Prostate gland (tissue), 2 donors: ENCODE measurements around the gene MATN1. TPM values are rescaled to one million over a fixed set of nuclear protein-coding genes. Genes with fewer than 3 reads are reported as not detected.

Source experiments
- DNase-seq: peaks from one replicate; pipeline ENCODE4 v3.0.0-alpha.2; 2019; ENCODE audit warnings: low spot score
- H3K27ac ChIP-seq, 2 donors: fragments of 200-600 bp; sonication (generic); 2 replicates each; pipeline ENCODE4 v1.5.1; 2017 to 2019
- H3K27me3 ChIP-seq: fragments of 200-600 bp; sonication (generic); replicated peaks from 2 replicates; pipeline ENCODE4 v1.5.1; 2019; ENCODE audit not compliant: insufficient read depth
- H3K36me3 ChIP-seq, 2 donors: fragments of 200-600 bp; sonication (generic); 1 replicate in 1 of 2; 2 replicates in 1 of 2; pipeline versions ENCODE4 v1.5.1 to v1.8.1; 2017 to 2019
- H3K4me1 ChIP-seq: fragments of 200-600 bp; sonication (generic); replicated peaks from 2 replicates; pipeline ENCODE4 v1.5.1; 2019
- H3K4me3 ChIP-seq, 2 donors: fragments of 200-600 bp; sonication (generic); 2 replicates each; pipeline ENCODE4 v1.5.1; 2017 to 2019
- H3K9me3 ChIP-seq: fragments of 200-600 bp; sonication (generic); 2 replicates; pipeline ENCODE4 v1.5.1; 2017
- CTCF ChIP-seq, 4 experiments: fragments of 200-600 bp in 2 of 4; fragments of 450-650 bp in 2 of 4; sonication (generic) in 2 of 4; IDR thresholded peaks; 1 replicate in 3 of 4; 2 replicates in 1 of 4; pipeline ENCODE4 v1.5.1; 2016 to 2019; ENCODE audit warnings: antibody characterized with exemption in 4 of 4, mild to moderate bottlenecking in 2 of 4, moderate library complexity in 2 of 4
- POLR2A ChIP-seq: fragments of 450-650 bp; IDR thresholded peaks from one replicate; pipeline ENCODE4 v1.6.1; 2016; ENCODE audit warnings: antibody characterized with exemption, mild to moderate bottlenecking
- POLR2AphosphoS5 ChIP-seq: sonication (generic); formaldehyde crosslinking; IDR thresholded peaks from one replicate; pipeline ENCODE4 v1.6.1; 2017; ENCODE audit warnings: antibody characterized with exemption
- WGBS: methylation state at CpG from one replicate; pipeline ENCODE4 v1.1.5; 2018; 5-methylcytosine and 5-hydroxymethylcytosine counted together
- intact Hi-C: fragments of 100-400 bp; cut with DNase I; formaldehyde crosslinking; loops from one replicate; pipeline ENCODE4 v1.14.2; 2022
- total RNA-seq, 2 donors: library from RNA; depleted of rRNA; stranded (reverse); fragments of >200 nt; gene quantifications; one replicate each; pipeline ENCODE4 v1.1.0, GENCODE V29; 2016

MATN1 gene
- total RNA-seq, 2 donors from 2014 or later, result 0.34 TPM; not detected in 1

DNA sequence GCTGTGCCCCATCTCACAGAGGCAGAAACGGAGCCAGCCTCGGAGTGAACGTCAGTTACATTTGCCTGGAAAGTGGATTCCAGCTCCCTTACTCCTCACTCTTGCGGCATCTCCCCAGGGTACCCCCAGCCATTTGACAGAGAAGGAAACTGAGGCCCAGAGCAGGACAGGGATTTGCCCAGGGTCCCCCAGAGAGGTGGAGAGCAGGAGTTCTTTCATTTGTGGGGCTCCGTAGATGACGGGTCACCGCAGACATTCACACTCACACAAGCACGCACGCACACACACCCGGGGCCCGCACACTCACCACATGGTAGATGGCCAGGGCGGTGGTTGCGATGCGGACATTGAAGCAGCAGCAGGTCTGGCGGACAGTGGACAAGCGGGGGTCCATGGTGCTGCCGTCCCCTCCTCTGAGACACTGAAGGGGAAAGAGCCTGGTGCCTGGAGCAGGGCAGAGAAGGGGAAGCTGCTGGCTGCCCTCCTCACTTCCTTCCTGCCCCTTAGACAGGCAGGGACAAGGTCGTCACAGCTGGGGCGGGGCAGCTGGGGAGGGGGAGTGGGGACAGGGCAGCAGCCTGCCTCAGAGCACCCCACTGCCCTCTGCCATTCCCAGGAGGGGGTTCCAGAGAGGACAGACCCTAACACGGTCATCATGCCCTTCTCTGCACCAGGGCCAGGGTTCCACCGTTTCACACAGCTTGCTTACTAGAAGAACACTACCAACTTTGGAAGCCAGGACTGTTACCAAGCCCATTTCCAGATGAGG lies 34.2 kb upstream of the MATN1 start, which contains the start of gene LAPTM5:
LAPTM5 (minus strand) TSS at position 423 of the 769 bp plus-strand sequence; CDS start at position 394, 29 bp downstream.
- Histone ChIP-seq H3K9me3 (no peaks in the 10 kb centered on the region), H3K27ac (peak within 1 kb of the TSS; percentile 17 to 18), H3K27me3 (no peaks in the 10 kb centered on the region), H3K4me1 (no peaks in the 10 kb centered on the region), H3K4me3 (peak within 1 kb of the TSS; percentile 4 to 10), H3K36me3 (no peaks in the 10 kb centered on the region)
- no peak for DNase-seq
- intact Hi-C loops, result no loop called here
- TF ChIP-seq POLR2AphosphoS5 (no peak), POLR2A (peak; percentile 23)
- WGBS, result 72% methylated on average over 21 of the region's 21 CpGs

DNA sequence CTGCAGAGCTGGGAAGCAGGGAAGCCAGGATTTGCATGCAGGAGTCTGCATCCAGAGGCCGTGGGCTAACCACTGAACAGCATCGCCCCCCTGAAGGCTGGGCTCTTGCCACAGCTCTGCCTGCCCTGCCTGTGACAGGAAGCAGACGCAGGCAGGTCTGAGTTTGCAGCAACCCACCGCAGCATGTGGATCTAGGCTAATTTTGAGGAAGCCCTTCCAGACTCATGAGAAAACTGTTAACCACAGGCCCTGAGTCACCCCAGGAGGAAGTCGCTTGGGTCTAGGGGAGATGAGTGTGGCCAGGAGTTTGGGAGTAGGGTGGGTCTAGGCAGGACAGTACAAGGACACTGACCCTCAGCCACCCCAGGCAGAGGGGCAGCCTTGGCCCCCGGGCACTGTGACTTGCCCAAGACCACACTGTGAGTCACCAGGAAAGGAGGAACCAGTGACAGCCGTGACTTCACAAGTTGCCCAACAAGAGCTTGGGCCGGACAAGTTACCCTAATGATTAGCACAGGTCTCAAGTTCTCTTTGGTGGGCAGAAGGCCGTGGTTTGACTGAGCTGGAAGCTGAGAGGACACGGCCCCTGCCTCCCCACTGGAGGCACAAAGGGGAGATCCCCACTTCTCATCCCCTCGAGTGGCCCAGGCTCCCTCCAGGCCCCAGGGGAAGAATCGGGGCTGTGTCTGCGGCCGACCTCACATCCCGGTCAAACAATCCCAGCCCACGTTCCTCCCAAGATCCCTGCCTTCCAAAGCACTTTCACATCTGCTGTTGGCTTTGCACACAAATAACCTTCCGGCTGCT lies 33.4 kb upstream of the MATN1 start:
- Histone ChIP-seq H3K4me3 (peak overlapping the region; percentile 4 to 10), H3K4me1 (no peaks in the 10 kb centered on the region), H3K27me3 (no peaks in the 10 kb centered on the region), H3K36me3 (no peaks in the 10 kb centered on the region), H3K27ac (peak overlapping the region; percentile 17 to 18), H3K9me3 (no peaks in the 10 kb centered on the region)
- 74% methylated on average over 17 of the region's 17 CpGs for whole genome bisulfite sequencing
- TF ChIP-seq POLR2A, result no peak
- no peak for TF ChIP-seq POLR2AphosphoS5
- TF ChIP-seq CTCF (IDR thresholded peaks at IDR 0.05), result no peak
- intact Hi-C loops, result no loop called here
- DNase-seq, result no peak

DNA sequence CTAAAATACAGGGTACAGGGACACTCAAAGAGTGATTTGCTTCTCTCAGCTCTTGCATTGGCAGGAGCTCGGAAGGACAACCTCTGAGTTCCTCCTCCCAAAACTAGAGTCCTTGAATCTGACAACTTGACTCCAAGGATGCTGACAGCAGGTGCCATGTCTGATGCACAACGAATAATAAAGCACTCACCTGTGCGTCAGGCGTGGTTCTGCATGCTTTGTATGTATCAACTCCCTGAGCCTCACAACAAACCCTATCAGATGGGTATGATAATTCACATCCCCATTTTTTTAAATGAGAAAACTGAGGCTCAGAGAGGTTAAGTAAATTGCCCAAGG lies 32.8 kb upstream of the MATN1 start:
- intact Hi-C loops, result no loop called here
- no peak for DNase-seq
- no peaks in the 10 kb centered on the region for H3K36me3 ChIP-seq
- TF ChIP-seq CTCF (IDR thresholded peaks at IDR 0.05) (no peak), POLR2A (no peak), POLR2AphosphoS5 (no peak)
- H3K9me3 ChIP-seq, result no peaks in the 10 kb centered on the region
- H3K27ac ChIP-seq, result no peak overlapping the region
- WGBS, result 95% methylated on average over 4 of the region's 4 CpGs
- H3K4me3 ChIP-seq, result no peak overlapping the region
- H3K27me3 ChIP-seq, result no peaks in the 10 kb centered on the region
- H3K4me1 ChIP-seq, result no peaks in the 10 kb centered on the region

- Histone ChIP-seq H3K9me3 (no peaks in the 10 kb centered on the region), H3K36me3 (no peaks in the 10 kb centered on the region), H3K27me3 (no peaks in the 10 kb centered on the region), H3K4me3 (no peak overlapping the region), H3K4me1 (no peaks in the 10 kb centered on the region), H3K27ac (no peak overlapping the region)
- TF ChIP-seq CTCF (IDR thresholded peaks at IDR 0.05) (no peak), POLR2AphosphoS5 (no peak), POLR2A (no peak)
- DNase-seq, result no peak
- intact Hi-C loops, result no loop called here
- 87% methylated on average over 4 of the region's 4 CpGs for WGBS
These were observed 32.4 kb upstream of the MATN1 start for GRCh38 chr1:30755746-30756145.

GRCh38 chr1:30755334-30755733 lies 31.9 kb upstream of the MATN1 start:
- H3K4me3 ChIP-seq, result no peak overlapping the region
- H3K27ac ChIP-seq, result no peak overlapping the region

More at GRCh38 chr1:30755334-30755733, 31.9 kb upstream of the MATN1 start:
- intact Hi-C loops, result no loop called here
- Histone ChIP-seq H3K4me1 (no peaks in the 10 kb centered on the region), H3K9me3 (no peaks in the 10 kb centered on the region), H3K27me3 (no peaks in the 10 kb centered on the region), H3K36me3 (no peaks in the 10 kb centered on the region)
- WGBS, result 94% methylated on average over 6 of the region's 6 CpGs
- no peak for DNase-seq
- TF ChIP-seq POLR2A (no peak), POLR2AphosphoS5 (no peak), CTCF (IDR thresholded peaks at IDR 0.05) (no peak)
